ENCODE measurements around the gene ADAMTS12. TPM values are rescaled to one million over a fixed set of nuclear protein-coding genes. Genes with fewer than 3 reads are reported as not detected.

Gene ADAMTS12
- total and polyA plus RNA-seq, 2 of the 8 experiments (the other 6 are each of a cell fraction or from before 2014, with no cell fraction given): 6.4 to 12.8 TPM

DNA sequence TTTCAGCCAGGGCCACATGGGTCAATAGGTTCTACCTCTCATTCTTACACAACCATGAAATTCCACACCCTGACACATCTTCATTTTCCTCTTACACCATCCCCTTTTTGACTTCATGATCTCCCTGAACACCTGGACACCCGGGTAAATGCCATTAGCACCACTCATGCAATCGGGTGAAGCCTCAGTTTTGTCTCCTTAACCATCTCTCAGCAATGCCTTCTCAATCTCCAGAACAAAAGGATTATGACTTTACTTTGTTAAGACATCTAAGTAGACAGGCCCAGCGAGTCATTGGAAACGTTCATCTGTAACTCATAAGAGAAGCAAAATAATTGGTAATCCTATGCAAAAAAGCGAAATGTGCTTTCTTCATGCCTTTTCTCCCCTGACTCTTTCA is 49.9 kb downstream of the ADAMTS12 start (continued):
- TF ChIP-seq, protein P1, sequence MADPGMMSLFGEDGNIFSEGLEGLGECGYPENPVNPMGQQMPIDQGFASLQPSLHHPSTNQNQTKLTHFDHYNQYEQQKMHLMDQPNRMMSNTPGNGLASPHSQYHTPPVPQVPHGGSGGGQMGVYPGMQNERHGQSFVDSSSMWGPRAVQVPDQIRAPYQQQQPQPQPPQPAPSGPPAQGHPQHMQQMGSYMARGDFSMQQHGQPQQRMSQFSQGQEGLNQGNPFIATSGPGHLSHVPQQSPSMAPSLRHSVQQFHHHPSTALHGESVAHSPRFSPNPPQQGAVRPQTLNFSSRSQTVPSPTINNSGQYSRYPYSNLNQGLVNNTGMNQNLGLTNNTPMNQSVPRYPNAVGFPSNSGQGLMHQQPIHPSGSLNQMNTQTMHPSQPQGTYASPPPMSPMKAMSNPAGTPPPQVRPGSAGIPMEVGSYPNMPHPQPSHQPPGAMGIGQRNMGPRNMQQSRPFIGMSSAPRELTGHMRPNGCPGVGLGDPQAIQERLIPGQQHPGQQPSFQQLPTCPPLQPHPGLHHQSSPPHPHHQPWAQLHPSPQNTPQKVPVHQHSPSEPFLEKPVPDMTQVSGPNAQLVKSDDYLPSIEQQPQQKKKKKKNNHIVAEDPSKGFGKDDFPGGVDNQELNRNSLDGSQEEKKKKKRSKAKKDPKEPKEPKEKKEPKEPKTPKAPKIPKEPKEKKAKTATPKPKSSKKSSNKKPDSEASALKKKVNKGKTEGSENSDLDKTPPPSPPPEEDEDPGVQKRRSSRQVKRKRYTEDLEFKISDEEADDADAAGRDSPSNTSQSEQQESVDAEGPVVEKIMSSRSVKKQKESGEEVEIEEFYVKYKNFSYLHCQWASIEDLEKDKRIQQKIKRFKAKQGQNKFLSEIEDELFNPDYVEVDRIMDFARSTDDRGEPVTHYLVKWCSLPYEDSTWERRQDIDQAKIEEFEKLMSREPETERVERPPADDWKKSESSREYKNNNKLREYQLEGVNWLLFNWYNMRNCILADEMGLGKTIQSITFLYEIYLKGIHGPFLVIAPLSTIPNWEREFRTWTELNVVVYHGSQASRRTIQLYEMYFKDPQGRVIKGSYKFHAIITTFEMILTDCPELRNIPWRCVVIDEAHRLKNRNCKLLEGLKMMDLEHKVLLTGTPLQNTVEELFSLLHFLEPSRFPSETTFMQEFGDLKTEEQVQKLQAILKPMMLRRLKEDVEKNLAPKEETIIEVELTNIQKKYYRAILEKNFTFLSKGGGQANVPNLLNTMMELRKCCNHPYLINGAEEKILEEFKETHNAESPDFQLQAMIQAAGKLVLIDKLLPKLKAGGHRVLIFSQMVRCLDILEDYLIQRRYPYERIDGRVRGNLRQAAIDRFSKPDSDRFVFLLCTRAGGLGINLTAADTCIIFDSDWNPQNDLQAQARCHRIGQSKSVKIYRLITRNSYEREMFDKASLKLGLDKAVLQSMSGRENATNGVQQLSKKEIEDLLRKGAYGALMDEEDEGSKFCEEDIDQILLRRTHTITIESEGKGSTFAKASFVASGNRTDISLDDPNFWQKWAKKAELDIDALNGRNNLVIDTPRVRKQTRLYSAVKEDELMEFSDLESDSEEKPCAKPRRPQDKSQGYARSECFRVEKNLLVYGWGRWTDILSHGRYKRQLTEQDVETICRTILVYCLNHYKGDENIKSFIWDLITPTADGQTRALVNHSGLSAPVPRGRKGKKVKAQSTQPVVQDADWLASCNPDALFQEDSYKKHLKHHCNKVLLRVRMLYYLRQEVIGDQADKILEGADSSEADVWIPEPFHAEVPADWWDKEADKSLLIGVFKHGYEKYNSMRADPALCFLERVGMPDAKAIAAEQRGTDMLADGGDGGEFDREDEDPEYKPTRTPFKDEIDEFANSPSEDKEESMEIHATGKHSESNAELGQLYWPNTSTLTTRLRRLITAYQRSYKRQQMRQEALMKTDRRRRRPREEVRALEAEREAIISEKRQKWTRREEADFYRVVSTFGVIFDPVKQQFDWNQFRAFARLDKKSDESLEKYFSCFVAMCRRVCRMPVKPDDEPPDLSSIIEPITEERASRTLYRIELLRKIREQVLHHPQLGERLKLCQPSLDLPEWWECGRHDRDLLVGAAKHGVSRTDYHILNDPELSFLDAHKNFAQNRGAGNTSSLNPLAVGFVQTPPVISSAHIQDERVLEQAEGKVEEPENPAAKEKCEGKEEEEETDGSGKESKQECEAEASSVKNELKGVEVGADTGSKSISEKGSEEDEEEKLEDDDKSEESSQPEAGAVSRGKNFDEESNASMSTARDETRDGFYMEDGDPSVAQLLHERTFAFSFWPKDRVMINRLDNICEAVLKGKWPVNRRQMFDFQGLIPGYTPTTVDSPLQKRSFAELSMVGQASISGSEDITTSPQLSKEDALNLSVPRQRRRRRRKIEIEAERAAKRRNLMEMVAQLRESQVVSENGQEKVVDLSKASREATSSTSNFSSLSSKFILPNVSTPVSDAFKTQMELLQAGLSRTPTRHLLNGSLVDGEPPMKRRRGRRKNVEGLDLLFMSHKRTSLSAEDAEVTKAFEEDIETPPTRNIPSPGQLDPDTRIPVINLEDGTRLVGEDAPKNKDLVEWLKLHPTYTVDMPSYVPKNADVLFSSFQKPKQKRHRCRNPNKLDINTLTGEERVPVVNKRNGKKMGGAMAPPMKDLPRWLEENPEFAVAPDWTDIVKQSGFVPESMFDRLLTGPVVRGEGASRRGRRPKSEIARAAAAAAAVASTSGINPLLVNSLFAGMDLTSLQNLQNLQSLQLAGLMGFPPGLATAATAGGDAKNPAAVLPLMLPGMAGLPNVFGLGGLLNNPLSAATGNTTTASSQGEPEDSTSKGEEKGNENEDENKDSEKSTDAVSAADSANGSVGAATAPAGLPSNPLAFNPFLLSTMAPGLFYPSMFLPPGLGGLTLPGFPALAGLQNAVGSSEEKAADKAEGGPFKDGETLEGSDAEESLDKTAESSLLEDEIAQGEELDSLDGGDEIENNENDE (IDR thresholded peaks at IDR 0.05; ENCODE audit: insufficient replicate concordance, low read length): no peak
- TF ChIP-seq SP4 (IDR thresholded peaks at IDR 0.05; ENCODE audit: low read length) (no peak), ZNF274 (IDR thresholded peaks at IDR 0.05; ENCODE audit: borderline replicate concordance, extremely low read depth, low read length) (no peak), RFX5 (IDR thresholded peaks at IDR 0.05; ENCODE audit: borderline replicate concordance, low read depth, low read length) (no peak), GTF2F1 (IDR thresholded peaks at IDR 0.05; ENCODE audit: borderline replicate concordance, low read depth, low read length) (no peak), JUND (IDR thresholded peaks at IDR 0.05; ENCODE audit: low read length) (no peak)
- TF ChIP-seq, protein P2, sequence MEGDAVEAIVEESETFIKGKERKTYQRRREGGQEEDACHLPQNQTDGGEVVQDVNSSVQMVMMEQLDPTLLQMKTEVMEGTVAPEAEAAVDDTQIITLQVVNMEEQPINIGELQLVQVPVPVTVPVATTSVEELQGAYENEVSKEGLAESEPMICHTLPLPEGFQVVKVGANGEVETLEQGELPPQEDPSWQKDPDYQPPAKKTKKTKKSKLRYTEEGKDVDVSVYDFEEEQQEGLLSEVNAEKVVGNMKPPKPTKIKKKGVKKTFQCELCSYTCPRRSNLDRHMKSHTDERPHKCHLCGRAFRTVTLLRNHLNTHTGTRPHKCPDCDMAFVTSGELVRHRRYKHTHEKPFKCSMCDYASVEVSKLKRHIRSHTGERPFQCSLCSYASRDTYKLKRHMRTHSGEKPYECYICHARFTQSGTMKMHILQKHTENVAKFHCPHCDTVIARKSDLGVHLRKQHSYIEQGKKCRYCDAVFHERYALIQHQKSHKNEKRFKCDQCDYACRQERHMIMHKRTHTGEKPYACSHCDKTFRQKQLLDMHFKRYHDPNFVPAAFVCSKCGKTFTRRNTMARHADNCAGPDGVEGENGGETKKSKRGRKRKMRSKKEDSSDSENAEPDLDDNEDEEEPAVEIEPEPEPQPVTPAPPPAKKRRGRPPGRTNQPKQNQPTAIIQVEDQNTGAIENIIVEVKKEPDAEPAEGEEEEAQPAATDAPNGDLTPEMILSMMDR (IDR thresholded peaks at IDR 0.05; ENCODE audit: control extremely low read depth in 1 of 3, insufficient read depth in 1 of 3, low read depth in 1 of 3, low read length in 3 of 3): no peak
- TF ChIP-seq, protein P3, sequence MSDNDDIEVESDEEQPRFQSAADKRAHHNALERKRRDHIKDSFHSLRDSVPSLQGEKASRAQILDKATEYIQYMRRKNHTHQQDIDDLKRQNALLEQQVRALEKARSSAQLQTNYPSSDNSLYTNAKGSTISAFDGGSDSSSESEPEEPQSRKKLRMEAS (IDR thresholded peaks at IDR 0.05): no peak

Data from H1 (cell line).